DOHH2 (cell line): ENCODE results near the gene GPAM.

Source experiments
- CTCF ChIP-seq: fragments of 200-600 bp; sonication (generic); IDR thresholded peaks from one replicate; pipeline ENCODE4 v1.5.1; 2014; ENCODE audit warnings: antibody characterized with exemption, mild to moderate bottlenecking, low read depth, low read length; ENCODE audit not compliant: poor library complexity, severe bottlenecking
- EZH2phosphoT487 ChIP-seq: fragments of 200-600 bp; sonication (generic); IDR thresholded peaks from 2 replicates; pipeline ENCODE4 v1.6.1; 2017; ENCODE audit warnings: borderline replicate concordance, mild to moderate bottlenecking, antibody characterized with exemption, low read length, moderate library complexity, mixed read lengths

GRCh38 chr10:112177247-112177646 is 6.3 kb downstream of the GPAM start:
- TF ChIP-seq CTCF: no peak
- TF ChIP-seq EZH2phosphoT487: no peak
